H1 (cell line): ENCODE data around the gene ROGDI. TPM values are rescaled to one million over a fixed set of nuclear protein-coding genes. Genes with fewer than 3 reads are reported as not detected.

Experiments used
- CTCF ChIA-PET: fragments of 300-600 bp; sonication (Branson Sonifier 250); formaldehyde crosslinking; loops from one replicate; lab custom pipeline; 2021; ENCODE audit not compliant: partially characterized antibody; lab: Charles Lee
- POLR2A ChIA-PET: fragments of 300-600 bp; sonication (Branson Sonifier 250); formaldehyde crosslinking; loops from one replicate; lab custom pipeline; 2021; ENCODE audit warnings: inconsistent platforms; ENCODE audit not compliant: partially characterized antibody; lab: Charles Lee
- DNase-seq, 2 experiments: peaks; one replicate each; pipeline versions ENCODE4 v3.0.0 to v3.0.0-alpha.2; 2010 to 2022; ENCODE audit warnings: low spot score in 2 of 2, low read depth in 1 of 2, mixed read lengths in 1 of 2
- FAIRE-seq: peaks from 2 replicates; lab custom pipeline; 2011; peaks lifted over from hg19 to GRCh38; lab: Jason Lieb, UNC
- H2AFZ ChIP-seq: 2 replicates; pipeline ENCODE4 v1.8.1; 2012; ENCODE audit warnings: low read length, inconsistent platforms
- H2AK5ac ChIP-seq: 2 replicates; pipeline ENCODE4 v1.6.1; 2013; ENCODE audit warnings: low read depth, low read length
- H2BK120ac ChIP-seq: replicated peaks from 2 replicates; pipeline ENCODE3; 2013; ENCODE audit warnings: low read depth, low read length, inconsistent platforms
- H2BK12ac ChIP-seq: 2 replicates; pipeline ENCODE4 v1.6.1; 2013; ENCODE audit warnings: low read depth, low read length
- H2BK15ac ChIP-seq: 2 replicates; pipeline ENCODE4 v1.6.1; 2013; ENCODE audit warnings: low read length
- H2BK20ac ChIP-seq: 2 replicates; pipeline ENCODE4 v1.6.1; 2013; ENCODE audit warnings: low read length
- H2BK5ac ChIP-seq: 2 replicates; pipeline ENCODE4 v1.6.1; 2013; ENCODE audit warnings: low read depth, low read length
- H3K14ac ChIP-seq: 2 replicates; pipeline ENCODE4 v1.6.1; 2013; ENCODE audit warnings: inconsistent platforms; ENCODE audit not compliant: insufficient read length
- H3K18ac ChIP-seq: 2 replicates; pipeline ENCODE4 v1.6.1; 2013; ENCODE audit warnings: low read length; ENCODE audit errors: extremely low read depth
- H3K23ac ChIP-seq: 2 replicates; pipeline ENCODE4 v1.6.1; 2013; ENCODE audit warnings: inconsistent platforms; ENCODE audit not compliant: insufficient read length
- H3K23me2 ChIP-seq: 2 replicates; pipeline ENCODE4 v1.6.1; 2013; ENCODE audit warnings: low read depth, low read length
- H3K27ac ChIP-seq: 2 replicates; pipeline ENCODE4 v1.6.1; 2011; ENCODE audit warnings: low read depth, low read length, inconsistent platforms
- H3K27me3 ChIP-seq, 4 experiments: replicated peaks in 1 of 4; 1 replicate in 1 of 4; 2 replicates in 3 of 4; pipeline versions ENCODE4 v1.6.1 to v1.8.1; 2011 to 2013; ENCODE audit warnings: low read length in 3 of 4, mild to moderate bottlenecking in 3 of 4, inconsistent platforms in 2 of 4, mixed read lengths in 2 of 4, moderate library complexity in 1 of 4; ENCODE audit not compliant: control insufficient read depth in 3 of 4, insufficient read depth in 3 of 4; ENCODE audit errors: extremely low read depth in 1 of 4
- H3K36me3 ChIP-seq, 4 experiments: 2 replicates each; pipeline versions ENCODE4 v1.6.1 to v1.8.1; 2011 to 2013; ENCODE audit warnings: mild to moderate bottlenecking in 4 of 4, low read length in 3 of 4, moderate library complexity in 2 of 4, control low read depth in 1 of 4, inconsistent platforms in 1 of 4; ENCODE audit not compliant: insufficient read depth in 4 of 4, control insufficient read depth in 2 of 4
- H3K4ac ChIP-seq: replicated peaks from 2 replicates; pipeline ENCODE3; 2013; ENCODE audit warnings: low read length, low read depth, mixed read lengths, inconsistent platforms; ENCODE audit not compliant: insufficient read length
- H3K4me1 ChIP-seq, 4 experiments: replicated peaks in 1 of 4; 1 replicate in 1 of 4; 2 replicates in 3 of 4; pipeline versions ENCODE4 v1.6.1 to v1.8.1; 2011 to 2013; ENCODE audit warnings: low read length in 3 of 4, inconsistent platforms in 2 of 4, mixed read lengths in 1 of 4; ENCODE audit not compliant: insufficient read depth in 4 of 4, control insufficient read depth in 3 of 4
- H3K4me2 ChIP-seq, 2 experiments: 2 replicates each; pipeline versions ENCODE4 v1.6.1 to v1.8.1; 2011 to 2013; ENCODE audit warnings: low read depth in 2 of 2, low read length in 2 of 2, control low read depth in 1 of 2, inconsistent platforms in 1 of 2, mild to moderate bottlenecking in 1 of 2; ENCODE audit not compliant: insufficient read depth in 1 of 2
- H3K4me3 ChIP-seq, 4 experiments: fragments of 200-600, 300-600 bp in 1 of 4; sonication (generic), shearing (Covaris generic), sonication (Bioruptor Twin) in 1 of 4; 2 replicates each; pipeline versions ENCODE4 v1.5.1 to v1.8.1; 2011 to 2016; ENCODE audit warnings: low read length in 4 of 4, low read depth in 3 of 4, control low read depth in 2 of 4, inconsistent platforms in 2 of 4, mild to moderate bottlenecking in 2 of 4, mixed read lengths in 1 of 4, moderate library complexity in 1 of 4; ENCODE audit not compliant: insufficient read depth in 2 of 4; ENCODE audit errors: extremely low read depth in 1 of 4
- H3K56ac ChIP-seq: replicated peaks from 2 replicates; pipeline ENCODE3; 2013; ENCODE audit warnings: low read depth, mild to moderate bottlenecking, mixed read lengths, low read length, inconsistent platforms; ENCODE audit not compliant: insufficient read length
- H3K79me1 ChIP-seq: 2 replicates; pipeline ENCODE4 v1.6.1; 2013; ENCODE audit warnings: low read depth, low read length, control low read depth
- H3K79me2 ChIP-seq, 2 experiments: 2 replicates each; pipeline versions ENCODE4 v1.6.1 to v1.8.1; 2012 to 2013; ENCODE audit warnings: low read length in 2 of 2, mild to moderate bottlenecking in 2 of 2, inconsistent platforms in 1 of 2; ENCODE audit not compliant: insufficient read depth in 2 of 2, control insufficient read depth in 1 of 2
- H3K9ac ChIP-seq, 4 experiments: replicated peaks in 1 of 4; 1 replicate in 1 of 4; 2 replicates in 3 of 4; pipeline versions ENCODE4 v1.6.1 to v1.8.1; 2011 to 2013; ENCODE audit warnings: low read depth in 3 of 4, low read length in 3 of 4, control low read depth in 2 of 4, mild to moderate bottlenecking in 2 of 4, moderate library complexity in 2 of 4, inconsistent platforms in 1 of 4; ENCODE audit errors: extremely low read depth in 1 of 4
- H3K9me3 ChIP-seq, 2 experiments: 2 replicates each; pipeline versions ENCODE4 v1.6.1 to v1.8.1; 2012 to 2013; ENCODE audit warnings: mild to moderate bottlenecking in 2 of 2, moderate library complexity in 2 of 2, control low read depth in 1 of 2, inconsistent platforms in 1 of 2, low read depth in 1 of 2, low read length in 1 of 2, mixed read lengths in 1 of 2; ENCODE audit not compliant: insufficient read depth in 2 of 2
- H4K20me1 ChIP-seq, 2 experiments: replicated peaks in 1 of 2; 2 replicates each; pipeline versions ENCODE3 to v1.8.1; 2011 to 2013; ENCODE audit warnings: inconsistent platforms in 2 of 2, low read length in 2 of 2, mild to moderate bottlenecking in 1 of 2; ENCODE audit not compliant: insufficient read depth in 2 of 2, control insufficient read depth in 1 of 2
- H4K5ac ChIP-seq: 2 replicates; pipeline ENCODE4 v1.6.1; 2013; ENCODE audit warnings: low read length, low read depth, mixed read lengths, inconsistent platforms; ENCODE audit not compliant: insufficient read length
- H4K8ac ChIP-seq: 2 replicates; pipeline ENCODE4 v1.8.0; 2013; ENCODE audit warnings: mild to moderate bottlenecking, moderate library complexity, low read length, inconsistent platforms; ENCODE audit not compliant: insufficient read depth; ENCODE audit errors: extremely low read depth
- H4K91ac ChIP-seq: replicated peaks from 2 replicates; pipeline ENCODE3; 2013; ENCODE audit warnings: low read length, mixed read lengths, inconsistent platforms; ENCODE audit not compliant: insufficient read length
- CBX8 ChIP-seq: fragments of 300-800, 300-1000 bp; sonication (generic); IDR thresholded peaks from 2 replicates; pipeline ENCODE4 v1.7.1; 2016; ENCODE audit warnings: low read depth, low read length, borderline replicate concordance
- KDM1A ChIP-seq: fragments of 200-600, 300-600 bp; sonication (generic); IDR thresholded peaks from 2 replicates; pipeline ENCODE4 v1.7.1; 2016; ENCODE audit warnings: mild to moderate bottlenecking, low read length, borderline replicate concordance
- PHF8 ChIP-seq: fragments of 200-600 bp; sonication (generic); conservative IDR thresholded peaks from 2 replicates; pipeline ENCODE4 v1.7.1; 2012; ENCODE audit warnings: low read depth, mild to moderate bottlenecking, inconsistent platforms, low read length, moderate library complexity
- RFX5 ChIP-seq: IDR thresholded peaks from 2 replicates; pipeline ENCODE4 v1.6.1; 2011; ENCODE audit warnings: low read depth, low read length, improper control_type of control experiment, borderline replicate concordance
- RXRA ChIP-seq: IDR thresholded peaks from 2 replicates; pipeline ENCODE4 v1.6.1; 2011; ENCODE audit warnings: low read depth, mild to moderate bottlenecking, low read length, moderate library complexity; ENCODE audit not compliant: insufficient read depth
- SP1 ChIP-seq: IDR thresholded peaks from 2 replicates; pipeline ENCODE4 v1.6.1; 2011; ENCODE audit warnings: low read depth, low read length
- YY1 ChIP-seq: IDR thresholded peaks from 2 replicates; pipeline ENCODE4 v1.6.1; 2011; ENCODE audit warnings: low read depth, mild to moderate bottlenecking, low read length
- ZNF274 ChIP-seq: IDR thresholded peaks from 2 replicates; pipeline ENCODE4 v1.7.0; 2012; ENCODE audit warnings: low read length, borderline replicate concordance; ENCODE audit errors: extremely low read depth
- WGBS, 2 experiments: shearing (Covaris generic) in 1 of 2; methylation state at CpG; one replicate each; pipeline versions ENCODE4 v1.1.6 to v1.1.7; 2013 to 2015; ENCODE audit warnings: low lambda C conversion rate in 2 of 2, mixed read lengths in 2 of 2, inconsistent platforms in 1 of 2, low coverage in 1 of 2, missing lambda C conversion rate in 1 of 2; ENCODE audit not compliant: insufficient replicate concordance in 2 of 2, insufficient coverage in 1 of 2, insufficient read length in 1 of 2; ENCODE audit errors: extremely low coverage in 1 of 2, missing lambda C conversion rate in 1 of 2; 5-methylcytosine and 5-hydroxymethylcytosine counted together
- polyA plus RNA-seq, 7 experiments: library from polyadenylated mRNA; depleted of rRNA in 3 of 7; stranded (reverse) in 5 of 7; unstranded in 2 of 7; fragments of >200 nt in 5 of 7; fragments of 200-250 nt in 2 of 7; gene quantifications; 1 replicate in 5 of 7; 2 replicates in 1 of 7; 4 replicates in 1 of 7; pipeline versions ENCODE4 v1.2.1 to v1.2.3, GENCODE V29; 2011 to 2013; ENCODE audit warnings: missing spikeins in 2 of 7, mixed read lengths in 2 of 7
- total RNA-seq: library from RNA; stranded (reverse); fragmentation: NEBNext Ultra II Directional; extraction: Animal tissue kit (Norgen Biotek cat#: 25700); gene quantifications from 2 replicates; pipeline ENCODE4 v1.2.1, GENCODE V29; 2021
- TF ChIP-seq, protein P1 (sequence below): IDR thresholded peaks from 2 replicates; pipeline ENCODE4 v1.6.1; 2011; ENCODE audit warnings: low read length, improper control_type of control experiment
- TF ChIP-seq, protein P2 (sequence below): IDR thresholded peaks from 2 replicates; pipeline ENCODE4 v1.6.1; 2011; ENCODE audit warnings: low read depth, mild to moderate bottlenecking, low read length; ENCODE audit not compliant: insufficient read depth

Gene ROGDI
- total and polyA plus RNA-seq, 2 of the 8 experiments (the other 6 are each of a cell fraction or from before 2014, with no cell fraction given): 27.4 to 68.4 TPM

DNA sequence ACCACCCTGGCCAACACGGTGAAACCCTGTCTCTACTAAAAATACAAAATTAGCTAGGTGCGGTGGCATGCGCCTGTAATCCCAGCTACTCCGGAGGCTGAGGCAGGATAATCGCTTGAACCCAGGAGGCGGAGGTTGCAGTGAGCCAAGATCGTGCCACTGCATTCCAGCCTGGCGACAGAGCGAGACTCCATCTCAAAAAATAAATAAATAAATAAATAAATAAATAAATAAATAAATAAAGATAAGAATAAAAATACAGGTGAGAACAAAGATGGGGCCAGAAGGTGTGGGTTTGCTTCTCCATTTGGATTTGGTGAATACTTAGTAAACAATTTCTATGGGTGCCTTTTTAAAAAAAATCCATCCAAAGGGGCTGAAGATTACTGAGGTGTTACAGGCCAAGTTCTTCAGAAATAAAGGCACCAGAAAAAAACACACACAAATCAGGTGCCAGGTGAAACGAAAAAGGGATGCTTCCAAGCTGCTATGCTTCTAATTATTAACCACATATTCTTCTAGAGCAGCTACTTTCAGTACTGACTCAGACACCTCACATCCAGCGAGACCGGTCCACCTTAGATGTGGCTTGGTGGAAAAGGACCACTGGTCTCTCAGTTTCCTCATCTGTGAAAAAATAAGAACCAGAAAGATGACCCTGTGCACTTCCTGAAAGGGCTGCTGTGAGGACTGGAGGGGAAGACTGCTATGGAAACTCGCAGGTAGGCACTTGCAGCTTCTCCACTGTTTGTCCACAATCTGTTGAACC lies 35.5 kb upstream of the ROGDI start:
- Histone ChIP-seq H3K4me1 (no peaks in the 10 kb centered on the region), H3K36me3 (peaks cover 10 to 52% (median 37%) of the 10 kb centered on the region in 4 experiments), H3K4ac (no peak overlapping the region), H2BK15ac (no peak overlapping the region), H3K27ac (no peak overlapping the region), H3K4me3 (no peak overlapping the region), H2BK120ac (no peak overlapping the region), H2AK5ac (no peak overlapping the region), H3K23ac (no peak overlapping the region), H3K4me2 (no peak overlapping the region), H3K23me2 (no peaks in the 10 kb centered on the region), H3K56ac (no peak overlapping the region), H2AFZ (no peak overlapping the region), H2BK12ac (no peak overlapping the region), H3K9ac (no peak overlapping the region), H4K91ac (no peak overlapping the region), H4K5ac (no peak overlapping the region), H3K18ac (no peak overlapping the region), H3K27me3 (no peaks in the 10 kb centered on the region), H4K8ac (no peak overlapping the region), H3K79me2 (0 out of 4 replicates have a peak, but pooled peaks cover 0 to 4% of the 10 kb centered on the region in 2 experiments), H2BK20ac (no peak overlapping the region), H3K14ac (no peak overlapping the region), H4K20me1 (peaks cover 2 to 8% of the 10 kb centered on the region in 2 experiments), H3K9me3 (no peaks in the 10 kb centered on the region), H3K79me1 (peaks cover 4% of the 10 kb centered on the region; the same call in 1 of the 2 replicates), H2BK5ac (no peak overlapping the region)
- ChIA-PET CTCF (interaction anchor here (1.3 kb wide), 2 partner anchors 8 to 118 kb away, joined by 3 read pairs; no protein-coding TSS in a partner anchor), POLR2A (interaction anchor here (1.1 to 1.6 kb wide), 5 partner anchors 10 to 224 kb away, joined by 3 to 5 read pairs (median 3); partner anchors contain the start of genes GLYR1 and UBN1)
- DNase-seq (no peak), FAIRE-seq (no peak)
- 90% methylated on average over 13 of the region's 13 CpGs; no CpG with 5 or more reads in 1 of the 2 experiments for WGBS, 2 experiments
- TF ChIP-seq, protein P1, sequence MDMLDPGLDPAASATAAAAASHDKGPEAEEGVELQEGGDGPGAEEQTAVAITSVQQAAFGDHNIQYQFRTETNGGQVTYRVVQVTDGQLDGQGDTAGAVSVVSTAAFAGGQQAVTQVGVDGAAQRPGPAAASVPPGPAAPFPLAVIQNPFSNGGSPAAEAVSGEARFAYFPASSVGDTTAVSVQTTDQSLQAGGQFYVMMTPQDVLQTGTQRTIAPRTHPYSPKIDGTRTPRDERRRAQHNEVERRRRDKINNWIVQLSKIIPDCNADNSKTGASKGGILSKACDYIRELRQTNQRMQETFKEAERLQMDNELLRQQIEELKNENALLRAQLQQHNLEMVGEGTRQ: no peak
- TF ChIP-seq CBX8: no peak
- TF ChIP-seq YY1: no peak
- no peak for TF ChIP-seq PHF8
- no peak for TF ChIP-seq RFX5
- TF ChIP-seq, protein P2, sequence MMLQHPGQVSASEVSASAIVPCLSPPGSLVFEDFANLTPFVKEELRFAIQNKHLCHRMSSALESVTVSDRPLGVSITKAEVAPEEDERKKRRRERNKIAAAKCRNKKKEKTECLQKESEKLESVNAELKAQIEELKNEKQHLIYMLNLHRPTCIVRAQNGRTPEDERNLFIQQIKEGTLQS: no peak
- no peak for TF ChIP-seq KDM1A
- no peak for TF ChIP-seq RXRA
- no peak for TF ChIP-seq SP1
- no peak for TF ChIP-seq ZNF274
